Measurements from ENCODE around the gene PATE2. TPM values are rescaled to one million over a fixed set of nuclear protein-coding genes. Genes with fewer than 3 reads are reported as not detected.

PATE2 gene
- total RNA-seq, 1 donor from 2014 or later: 0.16 TPM

DNA sequence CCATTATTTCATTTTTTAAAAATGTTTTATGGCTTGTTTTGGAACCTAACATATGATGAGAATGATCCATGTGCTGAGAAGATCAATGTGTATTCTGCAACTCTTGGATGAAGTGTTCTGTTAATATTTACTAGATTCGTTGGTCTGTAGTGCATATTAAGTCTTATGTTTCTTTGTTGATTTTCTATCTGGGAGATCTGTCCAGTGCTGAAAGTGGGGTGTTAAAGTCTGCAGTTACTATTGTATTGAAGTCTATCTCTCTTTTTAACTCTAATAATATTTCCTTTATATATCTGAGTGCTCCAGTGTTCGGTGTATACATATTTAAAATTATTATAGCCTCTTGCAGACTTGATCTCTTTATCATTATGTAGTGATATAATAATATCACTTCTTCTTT lies 21.2 kb upstream of the PATE2 start:
- Mint-ChIP-seq H3K36me3 (ENCODE audit: low read depth, unreplicated experiment) (no peaks in the 10 kb centered on the region), H3K27me3 (ENCODE audit: low read depth, unreplicated experiment) (no peaks in the 10 kb centered on the region), H3K27ac (ENCODE audit: unreplicated experiment) (no peak overlapping the region), H3K4me3 (ENCODE audit: unreplicated experiment) (no peak overlapping the region), H3K9me3 (ENCODE audit: unreplicated experiment) (peaks cover 13% of the 10 kb centered on the region), H3K4me1 (ENCODE audit: low read depth, unreplicated experiment) (no peaks in the 10 kb centered on the region)
- Histone ChIP-seq H3K9me3 (ENCODE audit: insufficient read depth, low read depth, low read length) (peaks cover 7% of the 10 kb centered on the region), H3K79me2 (ENCODE audit: insufficient read depth, low read length) (no peaks in the 10 kb centered on the region), H3K9ac (ENCODE audit: low read length) (no peak overlapping the region), H2AFZ (ENCODE audit: low read depth, low read length) (no peak overlapping the region), H3K27ac (ENCODE audit: low read depth, low read length) (no peak overlapping the region), H3K4me1 (ENCODE audit: insufficient read depth, low read length) (no peaks in the 10 kb centered on the region), H3K4me3 (ENCODE audit: insufficient read depth, low read depth, low read length) (no peak overlapping the region), H4K20me1 (ENCODE audit: insufficient read depth, low read length) (no peaks in the 10 kb centered on the region), H3K4me2 (ENCODE audit: low read length) (no peak overlapping the region), H3K36me3 (ENCODE audit: insufficient read depth, low read length) (no peaks in the 10 kb centered on the region), H3K27me3 (ENCODE audit: insufficient read depth, low read length) (no peaks in the 10 kb centered on the region)
- TF ChIP-seq, protein P1, sequence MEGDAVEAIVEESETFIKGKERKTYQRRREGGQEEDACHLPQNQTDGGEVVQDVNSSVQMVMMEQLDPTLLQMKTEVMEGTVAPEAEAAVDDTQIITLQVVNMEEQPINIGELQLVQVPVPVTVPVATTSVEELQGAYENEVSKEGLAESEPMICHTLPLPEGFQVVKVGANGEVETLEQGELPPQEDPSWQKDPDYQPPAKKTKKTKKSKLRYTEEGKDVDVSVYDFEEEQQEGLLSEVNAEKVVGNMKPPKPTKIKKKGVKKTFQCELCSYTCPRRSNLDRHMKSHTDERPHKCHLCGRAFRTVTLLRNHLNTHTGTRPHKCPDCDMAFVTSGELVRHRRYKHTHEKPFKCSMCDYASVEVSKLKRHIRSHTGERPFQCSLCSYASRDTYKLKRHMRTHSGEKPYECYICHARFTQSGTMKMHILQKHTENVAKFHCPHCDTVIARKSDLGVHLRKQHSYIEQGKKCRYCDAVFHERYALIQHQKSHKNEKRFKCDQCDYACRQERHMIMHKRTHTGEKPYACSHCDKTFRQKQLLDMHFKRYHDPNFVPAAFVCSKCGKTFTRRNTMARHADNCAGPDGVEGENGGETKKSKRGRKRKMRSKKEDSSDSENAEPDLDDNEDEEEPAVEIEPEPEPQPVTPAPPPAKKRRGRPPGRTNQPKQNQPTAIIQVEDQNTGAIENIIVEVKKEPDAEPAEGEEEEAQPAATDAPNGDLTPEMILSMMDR (IDR thresholded peaks at IDR 0.05; ENCODE audit: insufficient read depth, low read depth, low read length): no peak
- no peak for DNase-seq (ENCODE audit: low read depth)
- no peak for FAIRE-seq

GRCh38 chr11:125797641-125798040 lies 19.0 kb upstream of the PATE2 start:
- DNase-seq (ENCODE audit: low read depth) (no peak), FAIRE-seq (no peak)
- Histone ChIP-seq H3K36me3 (ENCODE audit: insufficient read depth, low read length) (no peaks in the 10 kb centered on the region), H2AFZ (ENCODE audit: low read depth, low read length) (no peak overlapping the region), H3K4me1 (ENCODE audit: insufficient read depth, low read length) (no peaks in the 10 kb centered on the region), H3K27me3 (ENCODE audit: insufficient read depth, low read length) (no peaks in the 10 kb centered on the region), H3K4me3 (ENCODE audit: insufficient read depth, low read depth, low read length) (no peak overlapping the region), H3K9me3 (ENCODE audit: insufficient read depth, low read depth, low read length) (no peaks in the 10 kb centered on the region), H3K27ac (ENCODE audit: low read depth, low read length) (no peak overlapping the region), H3K4me2 (ENCODE audit: low read length) (no peak overlapping the region), H4K20me1 (ENCODE audit: insufficient read depth, low read length) (no peaks in the 10 kb centered on the region), H3K9ac (ENCODE audit: low read length) (no peak overlapping the region), H3K79me2 (ENCODE audit: insufficient read depth, low read length) (no peaks in the 10 kb centered on the region)
- Mint-ChIP-seq H3K27me3 (ENCODE audit: low read depth, unreplicated experiment) (no peaks in the 10 kb centered on the region), H3K27ac (ENCODE audit: unreplicated experiment) (no peak overlapping the region), H3K4me1 (ENCODE audit: low read depth, unreplicated experiment) (no peaks in the 10 kb centered on the region), H3K4me3 (ENCODE audit: unreplicated experiment) (no peak overlapping the region), H3K36me3 (ENCODE audit: low read depth, unreplicated experiment) (no peaks in the 10 kb centered on the region), H3K9me3 (ENCODE audit: unreplicated experiment) (peaks cover 14% of the 10 kb centered on the region)
- TF ChIP-seq, protein P1 (IDR thresholded peaks at IDR 0.05; ENCODE audit: insufficient read depth, low read depth, low read length): no peak
- no peak for TF ChIP-seq EZH2 (IDR thresholded peaks at IDR 0.05; ENCODE audit: insufficient read depth, low read length)

- no peak for DNase-seq (ENCODE audit: low read depth)
- H3K4me3 ChIP-seq (ENCODE audit: insufficient read depth, low read depth, low read length): no peak overlapping the region
- H3K4me2 ChIP-seq (ENCODE audit: low read length): no peak overlapping the region
- no peaks in the 10 kb centered on the region for H4K20me1 ChIP-seq (ENCODE audit: insufficient read depth, low read length)
- no peaks in the 10 kb centered on the region for H3K27me3 ChIP-seq (ENCODE audit: insufficient read depth, low read length)
- no peak overlapping the region for H3K27ac ChIP-seq (ENCODE audit: low read depth, low read length)
- no peaks in the 10 kb centered on the region for H3K79me2 ChIP-seq (ENCODE audit: insufficient read depth, low read length)
- TF ChIP-seq, protein P1 (IDR thresholded peaks at IDR 0.05; ENCODE audit: insufficient read depth, low read depth, low read length): no peak
- TF ChIP-seq EZH2 (IDR thresholded peaks at IDR 0.05; ENCODE audit: insufficient read depth, low read length): no peak
- no peaks in the 10 kb centered on the region for H3K4me1 Mint-ChIP-seq (ENCODE audit: low read depth, unreplicated experiment)
- H3K36me3 ChIP-seq (ENCODE audit: insufficient read depth, low read length): no peaks in the 10 kb centered on the region
- H3K27me3 Mint-ChIP-seq (ENCODE audit: low read depth, unreplicated experiment): peaks cover 5% of the 10 kb centered on the region
- no peaks in the 10 kb centered on the region for H3K36me3 Mint-ChIP-seq (ENCODE audit: low read depth, unreplicated experiment)
- no peaks in the 10 kb centered on the region for H3K9me3 ChIP-seq (ENCODE audit: insufficient read depth, low read depth, low read length)
- no peaks in the 10 kb centered on the region for H3K4me1 ChIP-seq (ENCODE audit: insufficient read depth, low read length)
- H3K27ac Mint-ChIP-seq (ENCODE audit: unreplicated experiment): no peak overlapping the region
- no peak overlapping the region for H2AFZ ChIP-seq (ENCODE audit: low read depth, low read length)
- peaks cover 6% of the 10 kb centered on the region for H3K9me3 Mint-ChIP-seq (ENCODE audit: unreplicated experiment)
- FAIRE-seq: no peak
- H3K4me3 Mint-ChIP-seq (ENCODE audit: unreplicated experiment): no peak overlapping the region
- no peak overlapping the region for H3K9ac ChIP-seq (ENCODE audit: low read length)
Measured at GRCh38 chr11:125790825-125791224, 12.2 kb upstream of the PATE2 start.

Measured in astrocyte (in vitro differentiated cells and primary cell).